ENCODE measurements around the gene HBG2.
"Not testable (repeated sequence)": the region's sequence is repeated elsewhere in the genome, so short reads cannot be mapped to it uniquely, and the experiment has no call there.

- TF ChIP-seq ZNF501 (CRISPR knock-in tag; IDR thresholded peaks at IDR 0.05); ZNF781 (CRISPR knock-in tag; IDR thresholded peaks at IDR 0.05; ENCODE audit: borderline replicate concordance, not compliant biosample characterization); NFE2L2 (IDR thresholded peaks at IDR 0.05; ENCODE audit: low read length): not testable (repeated sequence)
Measured at GRCh38 chr11:5294342-5294995, 39.9 kb upstream of the HBG2 start.
